Mesenchymal stem cell (in vitro differentiated cells and primary cell): ENCODE measurements around the gene STOM.
A peak's percentile ranks its signal among the peaks of the same experiment; 100 is the strongest.

Experiments
- DNase-seq: peaks from one replicate; pipeline ENCODE4 v3.0.0-alpha.2; 2013
- H2AFZ ChIP-seq: one replicate; pipeline ENCODE4 v1.6.1; 2013; ENCODE audit warnings: low read depth, mild to moderate bottlenecking, control low read depth, inconsistent platforms, low read length, moderate library complexity
- H2AK5ac ChIP-seq: 2 replicates; pipeline ENCODE4 v1.6.1; 2013; ENCODE audit warnings: low read length, moderate library complexity, mild to moderate bottlenecking, inconsistent platforms; ENCODE audit not compliant: severe bottlenecking
- H2BK120ac ChIP-seq: one replicate; pipeline ENCODE4 v1.6.1; 2013; ENCODE audit warnings: low read depth, mild to moderate bottlenecking, inconsistent platforms, low read length, moderate library complexity
- H2BK12ac ChIP-seq, 2 experiments: one replicate each; pipeline ENCODE4 v1.6.1; 2013; ENCODE audit warnings: inconsistent platforms in 2 of 2, low read length in 2 of 2, mild to moderate bottlenecking in 2 of 2, moderate library complexity in 2 of 2, control low read depth in 1 of 2
- H2BK15ac ChIP-seq: one replicate; pipeline ENCODE4 v1.6.1; 2013; ENCODE audit warnings: mild to moderate bottlenecking, low read depth, inconsistent platforms; ENCODE audit not compliant: poor library complexity, severe bottlenecking
- H2BK5ac ChIP-seq: 2 replicates; pipeline ENCODE4 v1.6.1; 2013; ENCODE audit warnings: low read depth, mild to moderate bottlenecking, low read length, control low read depth, inconsistent platforms; ENCODE audit not compliant: poor library complexity, severe bottlenecking
- H3K14ac ChIP-seq, 2 experiments: one replicate each; pipeline ENCODE4 v1.6.1; 2013; ENCODE audit warnings: inconsistent platforms in 2 of 2, low read length in 2 of 2, control low read depth in 1 of 2, mild to moderate bottlenecking in 1 of 2, moderate library complexity in 1 of 2
- H3K18ac ChIP-seq, 2 experiments: one replicate each; pipeline ENCODE4 v1.6.1; 2013; ENCODE audit warnings: inconsistent platforms in 2 of 2, low read length in 2 of 2, control low read depth in 1 of 2, low read depth in 1 of 2, mild to moderate bottlenecking in 1 of 2
- H3K23ac ChIP-seq, 2 experiments: one replicate each; pipeline ENCODE4 v1.6.1; 2013; ENCODE audit warnings: inconsistent platforms in 2 of 2, low read length in 2 of 2, mild to moderate bottlenecking in 2 of 2, moderate library complexity in 2 of 2, control low read depth in 1 of 2
- H3K27ac ChIP-seq: 2 replicates; pipeline ENCODE4 v1.5.1; 2013; ENCODE audit warnings: mild to moderate bottlenecking, moderate library complexity, low read length, control low read depth, inconsistent platforms; ENCODE audit not compliant: poor library complexity, severe bottlenecking
- H3K27me3 ChIP-seq, 2 experiments: 2 replicates each; pipeline versions ENCODE4 v1.6.1 to v1.7.0; 2013; ENCODE audit warnings: low read length in 2 of 2, mild to moderate bottlenecking in 2 of 2, moderate library complexity in 2 of 2, control low read depth in 1 of 2, inconsistent platforms in 1 of 2; ENCODE audit not compliant: control insufficient read depth in 1 of 2, insufficient read depth in 1 of 2
- H3K36me3 ChIP-seq, 2 experiments: 2 replicates each; pipeline versions ENCODE4 v1.6.1 to v1.7.0; 2013; ENCODE audit warnings: low read length in 2 of 2, control low read depth in 1 of 2, inconsistent platforms in 1 of 2, low read depth in 1 of 2, mild to moderate bottlenecking in 1 of 2; ENCODE audit not compliant: insufficient read depth in 2 of 2, control insufficient read depth in 1 of 2
- H3K4ac ChIP-seq, 2 experiments: one replicate each; pipeline ENCODE4 v1.6.1; 2013; ENCODE audit warnings: inconsistent platforms in 2 of 2, low read length in 2 of 2, mild to moderate bottlenecking in 2 of 2, moderate library complexity in 2 of 2, control low read depth in 1 of 2, low read depth in 1 of 2
- H3K4me1 ChIP-seq: 2 replicates; pipeline ENCODE4 v1.6.1; 2013; ENCODE audit warnings: low read depth, low read length, control low read depth; ENCODE audit not compliant: control insufficient read depth, insufficient read depth
- H3K4me2 ChIP-seq: 2 replicates; pipeline ENCODE4 v1.6.1; 2013; ENCODE audit warnings: low read length, mild to moderate bottlenecking, inconsistent platforms; ENCODE audit not compliant: poor library complexity, severe bottlenecking
- H3K4me3 ChIP-seq, 2 experiments: 2 replicates each; pipeline versions ENCODE4 v1.5.1 to v1.7.0; 2013; ENCODE audit warnings: low read length in 2 of 2, mild to moderate bottlenecking in 2 of 2, control low read depth in 1 of 2, low read depth in 1 of 2; ENCODE audit not compliant: insufficient read depth in 1 of 2
- H3K79me1 ChIP-seq: replicated peaks from 2 replicates; pipeline ENCODE4 v1.6.1; 2013; ENCODE audit warnings: mild to moderate bottlenecking, control low read depth, low read length, inconsistent platforms; ENCODE audit not compliant: poor library complexity, severe bottlenecking
- H3K9ac ChIP-seq: 2 replicates; pipeline ENCODE4 v1.7.0; 2013; ENCODE audit warnings: mild to moderate bottlenecking, low read length, moderate library complexity
- H3K9me3 ChIP-seq: 2 replicates; pipeline ENCODE4 v1.7.0; 2013; ENCODE audit warnings: mild to moderate bottlenecking, low read length; ENCODE audit not compliant: control insufficient read depth
- H4K8ac ChIP-seq: one replicate; pipeline ENCODE4 v1.6.1; 2013; ENCODE audit warnings: inconsistent platforms, mild to moderate bottlenecking, low read length, moderate library complexity
- H4K91ac ChIP-seq: one replicate; pipeline ENCODE4 v1.6.1; 2013; ENCODE audit warnings: mild to moderate bottlenecking, low read length, inconsistent platforms
- WGBS: methylation state at CpG from one replicate; pipeline ENCODE4 v1.1.7; 2013; ENCODE audit warnings: mixed read lengths; 5-methylcytosine and 5-hydroxymethylcytosine counted together

STOM gene

DNA sequence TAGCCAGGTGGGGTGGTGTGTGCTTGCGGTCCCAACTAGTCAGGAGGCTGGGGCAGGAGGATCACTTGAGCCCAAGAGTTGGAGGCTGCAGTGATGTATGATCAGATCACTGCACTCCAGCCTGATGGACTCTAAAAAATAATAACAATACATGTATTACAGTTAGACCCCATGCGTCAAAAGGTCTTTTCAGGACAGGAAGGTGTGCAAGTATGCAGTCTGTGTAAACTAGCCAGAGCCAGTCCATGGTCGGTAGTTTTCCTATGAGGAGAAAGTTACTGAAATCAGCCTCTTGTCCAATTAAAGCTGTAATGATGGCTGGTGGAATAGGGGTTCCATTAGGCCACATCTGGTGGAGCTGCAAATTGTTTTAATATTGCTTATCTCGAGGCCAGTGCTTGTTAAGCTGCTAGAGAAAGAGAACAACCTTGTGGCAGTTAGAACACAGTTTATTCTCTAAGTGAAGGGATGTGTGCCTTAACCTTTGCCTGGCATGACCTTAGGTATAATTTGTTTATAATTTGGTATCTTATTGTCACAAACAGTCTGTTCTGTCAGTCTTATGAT, 1.5 kb upstream of the STOM start:
- Histone ChIP-seq H3K9me3 (no peaks in the 10 kb centered on the region), H3K18ac (peak overlapping the region in 1 of 2 experiments; percentile 46), H2BK5ac (no peak overlapping the region), H3K23ac (no peak overlapping the region), H3K36me3 (peaks cover 0 to 2% of the 10 kb centered on the region in 2 experiments), H2AK5ac (no peak overlapping the region), H2AFZ (no peak overlapping the region), H3K79me1 (no peaks in the 10 kb centered on the region), H4K91ac (no peak overlapping the region), H3K9ac (no peak overlapping the region), H3K27me3 (no peaks in the 10 kb centered on the region), H3K14ac (no peak overlapping the region), H3K4me1 (peaks cover 8% of the 10 kb centered on the region), H3K27ac (no peak overlapping the region), H2BK12ac (peak overlapping the region; percentile 24 to 28), H3K4ac (no peak overlapping the region), H4K8ac (no peak overlapping the region), H2BK120ac (no peak overlapping the region), H2BK15ac (no peak overlapping the region), H3K4me2 (no peak overlapping the region), H3K4me3 (no peak overlapping the region)
- no peak for DNase-seq
- 78% methylated on average over 4 of the region's 4 CpGs for WGBS

DNA sequence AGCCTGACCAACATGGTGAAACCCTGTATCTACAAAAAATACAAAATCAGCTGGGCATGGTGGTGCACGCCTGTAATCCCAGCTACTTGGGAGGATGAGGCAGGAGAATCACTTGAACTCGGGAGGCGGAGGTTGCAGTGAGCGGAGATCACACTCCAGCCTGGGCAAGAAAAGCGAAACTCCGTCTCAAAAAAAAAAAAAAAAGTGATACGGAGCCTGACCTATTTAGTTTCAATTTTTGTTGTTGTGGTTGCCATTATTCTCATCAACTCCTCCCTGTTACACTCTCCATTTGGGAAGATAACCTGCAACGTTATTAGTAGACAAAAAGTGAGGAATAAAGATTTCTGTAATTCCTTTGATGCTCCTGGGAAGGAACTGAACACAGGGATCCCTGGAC, 1.3 kb downstream of the STOM start:
- WGBS: 91% methylated on average over 5 of the region's 8 CpGs
- H2BK5ac ChIP-seq: no peak overlapping the region

DNA sequence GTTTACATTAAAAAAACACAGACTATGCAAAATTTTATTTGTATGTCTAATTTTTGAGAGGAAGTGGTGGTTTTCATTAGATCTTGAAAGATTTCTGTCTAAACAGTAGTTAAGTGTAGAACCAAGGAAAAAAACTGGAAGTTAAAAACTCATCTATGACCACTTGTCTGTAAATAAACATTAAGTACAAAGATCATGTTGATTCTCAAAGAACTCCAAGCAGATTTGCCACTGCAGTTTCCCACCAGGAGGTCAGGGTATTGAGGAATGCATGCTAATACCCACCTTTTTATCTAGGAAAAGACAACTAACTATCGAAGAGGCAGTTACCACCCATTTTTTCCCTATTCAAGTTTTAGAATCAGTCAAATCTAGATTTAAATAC, 1.9 kb downstream of the STOM start:
- Histone ChIP-seq H4K8ac (no peak overlapping the region), H4K91ac (no peak overlapping the region), H2BK5ac (no peak overlapping the region), H3K79me1 (no peaks in the 10 kb centered on the region), H3K18ac (no peak overlapping the region), H3K23ac (no peak overlapping the region), H2AK5ac (no peak overlapping the region), H2BK12ac (no peak overlapping the region), H3K9me3 (no peaks in the 10 kb centered on the region), H3K36me3 (peaks cover 0 to 12% of the 10 kb centered on the region in 2 experiments), H2AFZ (no peak overlapping the region), H2BK15ac (no peak overlapping the region), H3K9ac (peak overlapping the region; percentile 95), H3K4me2 (no peak overlapping the region), H3K27me3 (no peaks in the 10 kb centered on the region), H3K27ac (no peak overlapping the region), H3K4me3 (peak overlapping the region in 1 of 2 experiments; percentile 85), H3K4me1 (peaks cover 8% of the 10 kb centered on the region), H3K14ac (no peak overlapping the region), H3K4ac (no peak overlapping the region), H2BK120ac (no peak overlapping the region)
- DNase-seq: peak; percentile 44
- no CpG with 5 or more reads among the region's 1 CpG for WGBS

More for the DNA sequence above, 1.3 kb downstream of the STOM start:
- peak overlapping the region; percentile 95 for H3K9ac ChIP-seq
- peak overlapping the region in 1 of 2 experiments; percentile 20 for H3K4ac ChIP-seq
- no peaks in the 10 kb centered on the region for H3K9me3 ChIP-seq
- H2BK12ac ChIP-seq: no peak overlapping the region
- peaks cover 0 to 12% of the 10 kb centered on the region in 2 experiments for H3K36me3 ChIP-seq
- no peak overlapping the region for H4K91ac ChIP-seq
- no peak overlapping the region for H3K4me2 ChIP-seq
- H2BK15ac ChIP-seq: no peak overlapping the region
- H2AK5ac ChIP-seq: no peak overlapping the region
- peaks cover 8% of the 10 kb centered on the region for H3K4me1 ChIP-seq
- peak; percentile 27 for DNase-seq
- H3K27ac ChIP-seq: no peak overlapping the region
- H3K4me3 ChIP-seq: peak overlapping the region in 1 of 2 experiments; percentile 85
- H3K79me1 ChIP-seq: no peaks in the 10 kb centered on the region
- H2AFZ ChIP-seq: no peak overlapping the region
- H2BK120ac ChIP-seq: no peak overlapping the region
- H3K27me3 ChIP-seq: no peaks in the 10 kb centered on the region
- H4K8ac ChIP-seq: no peak overlapping the region
- H3K23ac ChIP-seq: no peak overlapping the region
- H3K18ac ChIP-seq: no peak overlapping the region
- H3K14ac ChIP-seq: no peak overlapping the region

DNA sequence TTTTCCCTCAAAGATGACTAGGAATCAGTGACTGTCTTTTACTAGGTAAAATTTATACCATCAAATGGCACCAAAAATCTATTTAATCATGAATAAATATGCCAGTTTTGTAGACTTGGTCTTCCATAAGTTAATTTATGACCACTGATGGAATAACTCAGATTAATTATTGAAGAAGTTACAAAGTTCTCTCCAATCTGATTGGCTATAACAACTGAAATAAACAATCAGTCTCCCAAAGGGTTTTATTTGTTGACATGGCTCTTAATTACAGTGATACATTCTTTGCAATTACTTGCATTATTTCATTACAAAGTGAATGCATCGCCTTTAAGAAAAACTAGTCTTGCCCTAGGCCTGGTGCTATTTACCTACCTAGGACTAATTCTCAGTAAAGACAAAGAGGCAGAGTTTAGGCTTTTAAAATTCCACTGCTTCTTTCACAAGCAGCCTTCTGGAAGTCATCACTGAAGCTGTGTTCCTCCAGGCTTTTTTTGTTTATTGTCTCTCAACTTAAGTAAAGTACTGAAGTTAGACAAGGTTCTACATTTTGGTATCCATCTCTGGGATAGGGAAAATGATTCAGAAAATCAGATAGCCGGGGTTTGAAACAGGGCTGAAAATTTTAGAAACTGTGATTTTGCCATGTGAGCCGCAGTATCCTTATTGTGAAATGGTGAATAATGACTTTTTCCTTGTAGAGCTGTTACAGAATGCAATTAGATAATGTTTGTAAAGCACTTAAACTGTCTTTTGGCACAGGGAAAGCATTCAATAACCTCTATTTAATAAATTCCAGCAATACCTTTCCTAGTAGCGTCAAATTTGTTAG, 2.5 kb downstream of the STOM start:
- Histone ChIP-seq H2BK120ac (no peak overlapping the region), H3K23ac (no peak overlapping the region)

More for the DNA sequence above, 2.5 kb downstream of the STOM start:
- H3K18ac ChIP-seq: no peak overlapping the region
- peak; percentile 64 for DNase-seq
- H3K4ac ChIP-seq: no peak overlapping the region
- no peak overlapping the region for H4K8ac ChIP-seq
- H2AK5ac ChIP-seq: no peak overlapping the region
- H3K9ac ChIP-seq: peak overlapping the region; percentile 95
- no peak overlapping the region for H2AFZ ChIP-seq
- peak overlapping the region in 1 of 2 experiments; percentile 85 for H3K4me3 ChIP-seq
- no peak overlapping the region for H3K4me2 ChIP-seq
- H2BK5ac ChIP-seq: no peak overlapping the region
- no peaks in the 10 kb centered on the region for H3K79me1 ChIP-seq
- no peak overlapping the region for H3K14ac ChIP-seq
- peaks cover 0 to 12% of the 10 kb centered on the region in 2 experiments for H3K36me3 ChIP-seq
- H2BK12ac ChIP-seq: no peak overlapping the region
- no peak overlapping the region for H3K27ac ChIP-seq
- no peaks in the 10 kb centered on the region for H3K27me3 ChIP-seq
- H3K4me1 ChIP-seq: peaks cover 8% of the 10 kb centered on the region
- no peaks in the 10 kb centered on the region for H3K9me3 ChIP-seq
- H4K91ac ChIP-seq: no peak overlapping the region
- H2BK15ac ChIP-seq: no peak overlapping the region
- 14% methylated on average over 3 of the region's 4 CpGs for WGBS
